NT2/D1 (cell line): ENCODE data around the gene CCND2.

Experiments used
- DNase-seq: peaks from one replicate; pipeline ENCODE4 v3.0.0-alpha.2; 2011; ENCODE audit warnings: low read depth, low spot score
- H3K27me3 ChIP-seq: 2 replicates; pipeline ENCODE4 v1.6.0; 2011; ENCODE audit warnings: mild to moderate bottlenecking; ENCODE audit not compliant: insufficient read length, insufficient read depth
- H3K36me3 ChIP-seq: 2 replicates; pipeline ENCODE4 v1.6.1; 2011; ENCODE audit warnings: mild to moderate bottlenecking, low read length, mixed read lengths; ENCODE audit not compliant: insufficient read depth, insufficient read length
- H3K4me1 ChIP-seq: 2 replicates; pipeline ENCODE4 v1.5.1; 2011; ENCODE audit not compliant: insufficient read depth, insufficient read length
- H3K4me3 ChIP-seq: 2 replicates; pipeline ENCODE4 v1.5.1; 2011; ENCODE audit warnings: low read depth; ENCODE audit not compliant: insufficient read length
- H3K9ac ChIP-seq: 2 replicates; pipeline ENCODE4 v1.6.0; 2011; ENCODE audit warnings: low read depth; ENCODE audit not compliant: insufficient read length
- H3K9me3 ChIP-seq: 2 replicates; pipeline ENCODE4 v1.5.1; 2011; ENCODE audit warnings: mild to moderate bottlenecking, low read length; ENCODE audit not compliant: insufficient read depth
- SUZ12 ChIP-seq: IDR thresholded peaks from 2 replicates; pipeline ENCODE4 v1.6.1; 2011; ENCODE audit not compliant: insufficient read length, insufficient read depth; ENCODE audit errors: extremely low read depth
- YY1 ChIP-seq: IDR thresholded peaks from 2 replicates; pipeline ENCODE4 v1.6.1; 2011; ENCODE audit not compliant: insufficient read length, insufficient read depth
- ZNF274 ChIP-seq: IDR thresholded peaks from 2 replicates; pipeline ENCODE4 v1.6.1; 2011; ENCODE audit warnings: mild to moderate bottlenecking, low read depth, low read length

The CCND2 gene

DNA sequence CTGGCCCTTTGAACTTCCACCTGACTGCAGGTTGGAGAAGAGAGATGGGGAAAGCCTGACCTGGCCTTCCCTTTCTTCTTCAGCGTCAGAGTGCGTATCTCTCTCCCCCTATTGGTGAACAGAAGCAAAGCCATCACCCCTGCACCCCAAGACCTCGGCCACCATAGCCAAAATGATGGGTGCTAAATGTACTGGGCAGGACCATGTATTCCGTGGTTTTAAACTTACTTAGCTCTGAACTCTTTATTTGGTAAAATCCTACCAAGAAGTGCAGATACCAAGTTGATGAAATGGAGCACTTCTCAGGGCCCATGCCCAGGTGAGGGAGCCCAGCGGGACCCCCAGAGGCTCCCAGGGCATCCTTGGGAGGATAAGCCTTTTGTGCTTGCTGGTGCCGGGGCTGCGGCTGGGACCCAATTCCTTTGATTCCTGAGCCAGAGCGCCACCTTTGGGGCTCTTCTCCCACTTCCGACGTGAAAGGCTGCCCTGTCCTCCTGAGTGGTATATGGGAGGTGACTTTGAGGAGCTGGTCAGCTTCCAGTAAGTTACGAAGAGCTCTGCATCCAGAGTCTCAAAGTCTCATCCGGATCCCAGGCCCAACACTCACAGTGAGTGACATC, 9.4 kb downstream of the CCND2 start:
- H3K27me3 ChIP-seq: no peaks in the 10 kb centered on the region
- DNase-seq: no peak

DNA sequence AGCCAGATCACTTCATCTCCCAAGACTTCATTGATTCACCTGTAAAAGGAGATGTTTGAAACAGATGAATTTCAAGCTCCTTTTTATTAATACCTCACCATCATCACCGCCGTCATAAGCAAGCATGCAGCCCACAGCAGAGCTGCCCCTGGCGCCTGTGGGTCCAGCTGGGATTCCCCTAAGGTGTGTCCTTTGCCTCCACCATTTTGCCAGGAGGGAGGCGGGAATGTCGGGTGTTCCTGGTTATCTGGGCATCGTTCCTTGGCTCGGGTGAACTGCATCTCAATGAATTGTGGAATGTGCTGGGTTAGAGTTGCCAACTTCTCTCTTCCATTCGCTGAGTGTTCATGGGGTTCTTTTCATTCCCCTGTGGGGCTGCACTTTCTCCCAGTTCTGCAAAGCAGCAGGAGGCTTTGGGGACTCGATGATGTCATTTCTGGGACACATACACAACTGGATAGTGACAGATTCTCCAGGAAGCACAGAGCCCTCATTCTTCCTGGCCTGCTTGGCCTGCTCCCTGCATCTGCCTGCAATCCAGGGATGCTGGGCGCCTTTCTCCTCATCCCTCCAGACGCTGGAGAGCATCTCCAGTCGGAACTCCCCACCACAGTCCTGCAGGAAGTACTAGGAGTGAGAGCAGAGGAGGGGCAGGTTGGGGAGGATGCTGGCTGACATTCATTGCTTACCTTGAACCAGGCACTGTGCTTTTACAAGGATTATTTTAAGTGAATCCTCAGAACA, 10.1 kb downstream of the CCND2 start:
- Histone ChIP-seq H3K4me3 (no peak overlapping the region), H3K9me3 (no peaks in the 10 kb centered on the region), H3K27me3 (no peaks in the 10 kb centered on the region), H3K36me3 (peaks cover 98% of the 10 kb centered on the region), H3K4me1 (peaks cover 30% of the 10 kb centered on the region), H3K9ac (no peak overlapping the region)
- no peak for DNase-seq
- no peak for TF ChIP-seq SUZ12
- no peak for TF ChIP-seq ZNF274
- TF ChIP-seq YY1: no peak

More for the DNA sequence above, 9.4 kb downstream of the CCND2 start:
- Histone ChIP-seq H3K36me3 (peaks cover 98% of the 10 kb centered on the region), H3K9ac (no peak overlapping the region), H3K9me3 (no peaks in the 10 kb centered on the region), H3K4me1 (peaks cover 32% of the 10 kb centered on the region), H3K4me3 (no peak overlapping the region)
- TF ChIP-seq SUZ12: no peak

DNA sequence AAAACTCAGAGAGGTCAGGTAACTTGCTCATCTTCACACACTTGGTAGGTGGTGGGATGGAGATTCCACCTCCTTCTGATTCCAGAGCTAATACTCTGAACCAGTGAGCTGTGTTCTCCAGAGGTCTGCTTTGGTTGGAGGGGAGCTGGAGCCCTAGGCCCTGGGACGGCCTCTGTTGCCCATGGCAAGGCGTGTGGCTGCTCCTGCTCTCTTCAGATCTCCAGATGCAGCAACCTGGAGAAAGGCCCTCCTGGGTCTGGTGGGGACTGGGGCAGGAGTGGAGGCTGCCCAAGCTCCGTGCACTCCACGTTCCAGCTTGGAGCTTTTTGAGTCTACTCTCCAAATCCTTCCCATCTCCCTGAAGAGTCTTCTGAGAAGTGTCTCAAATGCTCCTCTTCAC, 10.7 kb downstream of the CCND2 start:
- H3K4me1 ChIP-seq: peaks cover 34% of the 10 kb centered on the region
- TF ChIP-seq YY1 (no peak), SUZ12 (no peak), ZNF274 (no peak)
- H3K9ac ChIP-seq: no peak overlapping the region
- H3K9me3 ChIP-seq: no peaks in the 10 kb centered on the region
- no peak for DNase-seq
- H3K27me3 ChIP-seq: no peaks in the 10 kb centered on the region
- no peak overlapping the region for H3K4me3 ChIP-seq
- H3K36me3 ChIP-seq: peaks cover 98% of the 10 kb centered on the region

DNA sequence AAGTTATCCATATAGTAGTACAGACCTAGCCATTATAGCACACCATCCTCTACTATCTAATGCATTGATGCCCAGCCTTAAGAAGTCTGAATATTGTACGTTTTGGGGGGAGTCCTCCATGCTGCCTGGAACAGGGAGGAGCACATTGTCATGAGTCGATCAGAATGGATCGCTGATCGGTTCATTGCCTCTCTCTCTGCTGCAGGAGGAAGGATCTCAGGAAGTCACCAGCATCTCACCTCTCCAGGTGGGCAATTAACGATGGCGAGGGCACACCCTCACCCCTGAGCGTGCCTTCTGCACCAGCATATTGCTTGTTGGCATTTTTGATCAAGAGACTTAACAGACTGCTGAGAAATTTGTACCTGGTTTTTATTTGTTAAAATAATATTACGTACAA, 11.5 kb downstream of the CCND2 start:
- Histone ChIP-seq H3K4me1 (peaks cover 38% of the 10 kb centered on the region), H3K9me3 (no peaks in the 10 kb centered on the region), H3K4me3 (no peak overlapping the region), H3K27me3 (no peaks in the 10 kb centered on the region), H3K36me3 (peaks cover 98% of the 10 kb centered on the region), H3K9ac (no peak overlapping the region)
- no peak for DNase-seq
- TF ChIP-seq ZNF274 (no peak), SUZ12 (no peak), YY1 (no peak)

DNA sequence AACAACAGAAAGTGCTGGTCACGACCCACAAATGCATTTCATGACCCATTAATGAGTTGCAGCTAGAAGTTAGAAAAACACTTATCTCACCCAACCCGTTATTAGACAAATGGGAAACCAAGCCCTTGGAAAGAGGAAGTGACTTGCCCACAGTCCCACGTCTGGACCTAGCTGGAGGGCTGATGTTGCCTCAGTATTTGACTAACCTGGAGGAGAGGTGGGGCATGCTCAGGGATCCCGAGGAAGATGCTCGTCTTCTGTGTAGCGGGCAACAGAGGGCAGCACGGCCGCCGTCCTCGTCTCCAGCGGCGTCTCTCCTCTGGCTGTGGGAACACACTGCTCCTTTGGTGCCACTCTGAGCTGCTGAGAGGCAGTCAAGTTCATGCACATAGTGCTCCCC, 12.7 kb downstream of the CCND2 start:
- Histone ChIP-seq H3K4me3 (no peak overlapping the region), H3K9ac (no peak overlapping the region), H3K4me1 (peaks cover 37% of the 10 kb centered on the region), H3K27me3 (no peaks in the 10 kb centered on the region), H3K9me3 (no peaks in the 10 kb centered on the region), H3K36me3 (peaks cover 98% of the 10 kb centered on the region)
- no peak for DNase-seq
- TF ChIP-seq ZNF274 (no peak), SUZ12 (no peak), YY1 (no peak)

DNA sequence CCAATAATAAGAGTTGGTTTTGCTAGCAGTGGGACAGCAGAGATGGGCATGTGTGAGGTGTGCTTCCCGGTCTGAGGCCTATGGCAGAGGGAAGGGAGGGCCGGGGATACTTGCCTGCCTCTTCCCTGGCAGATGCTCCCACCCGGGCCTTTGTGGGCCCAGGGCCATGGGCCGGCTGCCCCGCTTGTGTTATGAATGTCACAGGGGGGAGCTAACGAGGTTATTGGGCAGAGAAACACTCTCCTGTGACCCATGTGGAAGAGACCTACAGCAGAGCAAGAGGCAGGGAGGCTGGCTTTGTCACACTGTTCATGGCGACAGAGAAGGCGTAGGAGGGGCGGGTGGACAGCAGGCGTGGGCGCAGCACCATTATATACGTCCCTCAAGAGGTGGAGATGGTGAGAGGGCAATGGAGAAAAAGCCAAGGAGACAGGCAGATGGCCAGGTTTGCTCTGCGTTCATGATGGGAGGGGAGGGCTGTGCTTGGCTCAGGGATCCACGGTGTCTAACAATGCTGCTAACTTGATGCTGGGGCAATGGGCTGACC, 13.3 kb downstream of the CCND2 start:
- Histone ChIP-seq H3K36me3 (peaks cover 99% of the 10 kb centered on the region), H3K27me3 (no peaks in the 10 kb centered on the region), H3K9me3 (no peaks in the 10 kb centered on the region), H3K9ac (no peak overlapping the region), H3K4me1 (peaks cover 37% of the 10 kb centered on the region), H3K4me3 (no peak overlapping the region)
- no peak for DNase-seq
- TF ChIP-seq ZNF274 (no peak), YY1 (no peak), SUZ12 (no peak)

DNA sequence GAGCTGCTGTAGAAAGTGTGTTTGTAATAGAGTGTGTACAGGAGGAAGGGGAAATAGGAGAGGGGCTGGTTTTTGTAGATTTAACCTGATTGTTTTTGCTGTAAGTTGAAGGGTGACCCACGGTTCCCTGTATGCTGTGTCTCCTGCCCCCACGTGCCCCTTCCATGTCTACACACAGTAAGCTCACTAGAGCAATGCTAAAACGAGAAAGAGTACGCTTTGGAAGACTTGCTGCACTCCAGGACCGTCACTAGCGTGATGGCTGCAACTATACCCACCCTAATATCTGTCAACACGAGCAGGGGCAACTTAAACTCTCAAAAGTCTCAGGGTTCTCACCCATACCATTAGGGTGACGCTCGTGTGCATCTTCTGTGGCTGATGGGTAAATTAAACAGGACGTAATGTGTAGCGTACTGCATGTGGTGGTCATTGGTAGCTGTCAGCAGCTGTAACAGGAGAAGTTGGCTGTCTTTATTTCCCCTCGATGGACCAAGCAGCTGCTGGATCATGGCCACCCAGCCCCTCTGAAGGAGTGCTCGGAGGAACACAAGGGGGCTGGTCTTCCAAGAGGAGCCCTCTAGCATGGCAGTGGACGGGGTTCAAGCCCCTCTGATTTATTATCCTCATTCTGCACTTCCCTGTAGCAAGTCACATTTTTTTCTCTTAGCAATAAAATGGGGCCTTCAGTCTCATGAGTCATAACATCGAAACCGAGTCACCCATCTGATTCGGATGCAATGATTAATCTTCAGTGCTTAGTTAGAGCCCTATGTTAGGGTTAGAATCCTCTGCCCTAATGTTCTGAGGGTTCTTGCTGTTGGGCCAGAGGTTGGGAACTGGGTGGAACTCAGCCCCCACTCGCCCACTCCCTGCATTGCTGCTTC, 14.0 kb downstream of the CCND2 start:
- Histone ChIP-seq H3K9me3 (no peaks in the 10 kb centered on the region), H3K27me3 (no peaks in the 10 kb centered on the region), H3K36me3 (peaks cover 99% of the 10 kb centered on the region), H3K9ac (no peak overlapping the region), H3K4me3 (no peak overlapping the region), H3K4me1 (peaks cover 34% of the 10 kb centered on the region)
- TF ChIP-seq ZNF274: no peak
- TF ChIP-seq YY1: no peak
- no peak for TF ChIP-seq SUZ12
- no peak for DNase-seq
